Ramos (cell line): Measurements from ENCODE around the gene TMEM106A.
"Not testable (repeated sequence)": the region's sequence is repeated elsewhere in the genome, so short reads cannot be mapped to it uniquely, and the experiment has no call there.

ENCODE experiments used
- in situ Hi-C: fragments of 300-500 bp; cut with MboI; formaldehyde crosslinking; loops from one replicate; pipeline ENCODE4 v1.14.3; 2022; ENCODE audit warnings: low sequenced_read_pairs; ENCODE audit not compliant: unreplicated experiment

Gene TMEM106A

GRCh38 chr17:43246456-43246855, 34.8 kb downstream of the TMEM106A start:
- in situ Hi-C loops = not testable (repeated sequence)
